Keratinocyte (primary cell): ENCODE data around the gene FNTB.

Experiments
- EZH2 ChIP-seq: IDR thresholded peaks from one replicate; pipeline ENCODE4 v1.6.1; 2012; ENCODE audit warnings: inconsistent platforms, mild to moderate bottlenecking, low read length, moderate library complexity
- TF ChIP-seq, protein P1 (sequence below), 3 experiments: IDR thresholded peaks in 1 of 3; conservative IDR thresholded peaks in 1 of 3; optimal IDR thresholded peaks in 1 of 3; 2 replicates in 2 of 3; 3 replicates in 1 of 3; pipeline versions ENCODE3 to v1.5.1; 2011; ENCODE audit warnings: low read length in 3 of 3, mild to moderate bottlenecking in 3 of 3, moderate library complexity in 2 of 3, control low read depth in 1 of 3, inconsistent platforms in 1 of 3; ENCODE audit not compliant: insufficient read depth in 2 of 3; ENCODE audit errors: extremely low read depth in 1 of 3

DNA sequence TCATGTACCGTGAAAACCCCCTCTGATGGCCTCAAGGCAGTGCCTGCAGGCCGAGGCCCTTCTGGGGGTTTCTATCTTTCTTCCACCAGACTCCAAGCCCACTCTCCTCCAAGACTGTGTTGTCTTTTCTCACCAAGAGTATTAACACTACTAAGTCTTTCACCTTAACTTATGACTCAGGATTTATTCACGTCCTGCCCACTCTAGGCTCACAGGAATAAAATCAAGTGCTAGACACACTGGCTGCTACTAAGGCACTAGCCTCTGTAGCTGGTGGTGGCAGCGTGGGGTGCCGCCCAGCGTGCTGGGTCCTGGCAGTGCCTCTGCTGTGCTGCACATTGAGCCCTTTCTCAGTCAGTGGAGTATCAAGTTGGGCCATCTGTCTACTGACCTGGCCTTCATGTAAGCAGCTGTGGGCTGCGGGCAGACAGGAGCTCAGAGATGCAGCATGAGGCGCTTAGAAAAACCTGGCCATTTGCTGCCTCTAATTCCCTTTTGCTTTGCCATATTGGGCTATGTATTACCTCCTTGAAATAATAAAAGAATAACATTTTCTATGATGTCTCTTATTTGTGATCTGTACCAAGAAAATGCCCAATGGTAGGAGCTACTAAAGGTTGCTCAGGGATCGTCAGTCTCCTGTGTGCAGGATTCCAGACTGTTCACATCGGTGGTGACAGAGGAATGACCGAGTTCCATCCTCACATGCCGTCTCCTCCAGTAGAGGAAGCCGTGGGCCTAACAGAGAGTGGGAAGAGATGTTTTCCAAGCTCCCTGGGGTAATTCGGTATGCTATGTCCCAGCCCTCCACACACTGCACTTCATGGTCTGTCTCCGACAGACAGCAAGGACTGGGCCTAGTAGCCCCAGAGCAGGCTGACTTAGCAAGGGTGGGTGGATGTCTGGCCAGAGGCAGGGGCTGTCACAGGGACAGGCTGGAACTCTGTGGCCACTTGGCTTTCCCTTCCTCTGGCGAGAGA is 75.7 kb downstream of the FNTB start:
- TF ChIP-seq, protein P1, sequence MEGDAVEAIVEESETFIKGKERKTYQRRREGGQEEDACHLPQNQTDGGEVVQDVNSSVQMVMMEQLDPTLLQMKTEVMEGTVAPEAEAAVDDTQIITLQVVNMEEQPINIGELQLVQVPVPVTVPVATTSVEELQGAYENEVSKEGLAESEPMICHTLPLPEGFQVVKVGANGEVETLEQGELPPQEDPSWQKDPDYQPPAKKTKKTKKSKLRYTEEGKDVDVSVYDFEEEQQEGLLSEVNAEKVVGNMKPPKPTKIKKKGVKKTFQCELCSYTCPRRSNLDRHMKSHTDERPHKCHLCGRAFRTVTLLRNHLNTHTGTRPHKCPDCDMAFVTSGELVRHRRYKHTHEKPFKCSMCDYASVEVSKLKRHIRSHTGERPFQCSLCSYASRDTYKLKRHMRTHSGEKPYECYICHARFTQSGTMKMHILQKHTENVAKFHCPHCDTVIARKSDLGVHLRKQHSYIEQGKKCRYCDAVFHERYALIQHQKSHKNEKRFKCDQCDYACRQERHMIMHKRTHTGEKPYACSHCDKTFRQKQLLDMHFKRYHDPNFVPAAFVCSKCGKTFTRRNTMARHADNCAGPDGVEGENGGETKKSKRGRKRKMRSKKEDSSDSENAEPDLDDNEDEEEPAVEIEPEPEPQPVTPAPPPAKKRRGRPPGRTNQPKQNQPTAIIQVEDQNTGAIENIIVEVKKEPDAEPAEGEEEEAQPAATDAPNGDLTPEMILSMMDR (optimal IDR thresholded peaks at IDR 0.05 in 1 of 3, IDR thresholded peaks at IDR 0.05 in 1 of 3, conservative IDR thresholded peaks at IDR 0.05 in 1 of 3; ENCODE audit: extremely low read depth in 1 of 3, insufficient read depth in 2 of 3, low read length in 3 of 3), result no peak
- TF ChIP-seq EZH2, result no peak
